Esophagus squamous epithelium (tissue), 4 donors: Measurements from ENCODE around the gene RPTOR.

Experiments
- CTCF ChIP-seq, 6 experiments: fragments of 450-650 bp in 4 of 6; fragments of 200-600 bp in 2 of 6; sonication (generic) in 2 of 6; IDR thresholded peaks; one replicate each; pipeline ENCODE4 v1.5.1; 2016 to 2019; ENCODE audit warnings: antibody characterized with exemption in 6 of 6, mild to moderate bottlenecking in 4 of 6, moderate library complexity in 4 of 6
- POLR2A ChIP-seq, 4 donors: fragments of 450-650 bp; IDR thresholded peaks; one replicate each; pipeline ENCODE4 v1.6.1; 2017; ENCODE audit warnings: antibody characterized with exemption in 4 of 4, mild to moderate bottlenecking in 4 of 4, moderate library complexity in 3 of 4

- TF ChIP-seq POLR2A (IDR thresholded peaks at IDR 0.05) (no peak), CTCF (IDR thresholded peaks at IDR 0.05) (no peak)
Measured at GRCh38 chr17:80780381-80781198, 236.0 kb downstream of the RPTOR start.
